Measurements from ENCODE around the gene OR52E2.
"Not testable (repeated sequence)": the region's sequence is repeated elsewhere in the genome, so short reads cannot be mapped to it uniquely, and the experiment has no call there.

Gene OR52E2

DNA sequence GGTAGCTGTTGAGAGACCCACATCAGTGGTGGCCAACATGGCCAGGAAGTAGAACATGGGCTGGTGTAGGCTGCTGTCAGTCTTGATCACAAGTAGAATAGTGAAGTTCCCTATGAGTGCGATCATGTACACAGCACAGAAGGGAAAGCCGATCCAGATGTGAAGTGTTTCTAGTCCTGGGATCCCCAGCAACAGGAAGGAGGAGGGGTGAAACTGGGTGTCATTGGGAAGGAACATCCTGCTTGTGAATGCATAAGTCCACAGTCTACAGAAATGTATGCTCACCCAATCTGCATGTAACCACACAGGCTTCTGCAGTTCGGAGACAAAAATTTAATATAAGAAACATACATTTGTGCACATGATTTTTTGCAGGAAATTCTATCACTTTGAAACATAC, at the start of gene OR52E2:
TSS of gene OR52E2 (minus strand) at position 237 of the 400 bp plus-strand sequence. CDS start at position 237, 0 bp downstream.
- no peak for DNase-seq

DNA sequence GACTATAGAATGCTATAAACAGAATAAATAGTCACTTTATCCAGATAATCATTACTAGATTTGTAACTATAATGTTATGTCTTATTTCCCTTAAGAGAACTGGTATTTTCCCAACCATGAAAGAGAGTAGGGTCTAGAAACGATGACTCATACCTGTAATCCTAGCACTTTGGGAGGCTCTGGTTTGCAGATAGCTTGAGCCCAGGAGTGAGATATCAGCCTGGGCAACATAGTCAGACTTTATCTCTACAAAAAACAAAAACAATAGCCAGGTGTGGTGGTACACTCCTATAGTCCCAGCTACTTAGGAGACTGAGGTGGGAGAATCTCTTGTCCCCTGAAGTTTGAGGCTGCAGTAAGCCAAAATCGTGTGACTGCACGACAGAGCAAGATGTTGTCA, 47.9 kb upstream of the OR52E2 start:
- no peak for DNase-seq

DNA sequence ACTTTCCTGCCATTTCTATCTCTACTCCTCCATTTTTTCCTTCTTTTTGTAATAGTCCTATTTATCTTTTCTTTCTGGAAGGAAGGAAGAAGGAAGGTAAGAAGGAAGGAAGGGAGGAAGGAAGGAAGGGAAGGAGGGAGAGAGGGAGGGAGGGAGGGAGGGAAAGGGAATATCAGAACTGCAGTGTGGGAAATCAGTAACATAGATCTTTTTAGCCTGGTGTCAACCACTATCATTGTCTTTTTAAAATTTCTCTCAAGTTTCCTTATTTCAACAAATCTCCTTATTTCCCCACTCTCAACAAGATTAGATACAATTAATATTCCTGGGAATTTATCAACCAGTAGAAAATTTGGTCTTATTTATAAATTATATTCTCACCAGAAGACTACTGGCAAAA, 43.6 kb upstream of the OR52E2 start:
- DNase-seq, result no peak

DNA sequence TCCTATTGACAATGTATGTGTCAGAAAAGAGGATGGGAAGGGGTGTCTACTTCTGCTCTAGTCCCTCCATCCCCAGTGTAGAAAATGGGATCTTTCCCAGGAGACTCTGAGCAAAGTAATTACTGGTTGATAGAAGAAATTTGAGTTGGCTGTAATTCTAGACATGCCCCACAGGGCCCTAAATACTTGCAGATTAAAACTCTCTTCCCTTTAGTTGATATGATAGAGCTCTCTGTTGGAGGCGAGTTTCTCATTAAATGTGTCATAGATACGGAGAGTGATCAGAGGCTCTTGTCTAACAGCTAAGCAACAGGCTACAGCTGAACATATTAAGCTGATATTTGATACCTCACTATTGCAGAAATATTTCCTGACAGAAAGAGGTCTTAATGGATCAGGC, 42.8 kb upstream of the OR52E2 start:
- no peak for DNase-seq

DNA sequence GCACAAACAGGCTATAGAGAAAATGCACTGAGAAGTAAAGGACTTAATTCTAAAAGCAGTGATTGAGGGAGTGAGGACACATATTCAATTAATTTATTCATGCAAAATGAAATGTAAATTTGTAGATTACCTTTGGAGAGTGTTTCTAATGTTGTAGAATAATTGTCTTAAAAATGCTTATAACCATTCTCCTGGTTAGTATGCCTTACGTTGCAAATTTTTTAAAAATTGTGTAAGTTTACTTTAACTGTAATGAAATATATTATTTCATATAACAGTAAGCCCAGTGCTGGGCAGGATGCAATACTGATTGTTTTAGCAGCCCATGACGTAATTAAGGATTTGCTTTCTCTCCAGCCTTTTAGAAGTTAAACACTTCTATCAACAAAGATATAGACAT, 36.6 kb upstream of the OR52E2 start:
- DNase-seq, result no peak

DNA sequence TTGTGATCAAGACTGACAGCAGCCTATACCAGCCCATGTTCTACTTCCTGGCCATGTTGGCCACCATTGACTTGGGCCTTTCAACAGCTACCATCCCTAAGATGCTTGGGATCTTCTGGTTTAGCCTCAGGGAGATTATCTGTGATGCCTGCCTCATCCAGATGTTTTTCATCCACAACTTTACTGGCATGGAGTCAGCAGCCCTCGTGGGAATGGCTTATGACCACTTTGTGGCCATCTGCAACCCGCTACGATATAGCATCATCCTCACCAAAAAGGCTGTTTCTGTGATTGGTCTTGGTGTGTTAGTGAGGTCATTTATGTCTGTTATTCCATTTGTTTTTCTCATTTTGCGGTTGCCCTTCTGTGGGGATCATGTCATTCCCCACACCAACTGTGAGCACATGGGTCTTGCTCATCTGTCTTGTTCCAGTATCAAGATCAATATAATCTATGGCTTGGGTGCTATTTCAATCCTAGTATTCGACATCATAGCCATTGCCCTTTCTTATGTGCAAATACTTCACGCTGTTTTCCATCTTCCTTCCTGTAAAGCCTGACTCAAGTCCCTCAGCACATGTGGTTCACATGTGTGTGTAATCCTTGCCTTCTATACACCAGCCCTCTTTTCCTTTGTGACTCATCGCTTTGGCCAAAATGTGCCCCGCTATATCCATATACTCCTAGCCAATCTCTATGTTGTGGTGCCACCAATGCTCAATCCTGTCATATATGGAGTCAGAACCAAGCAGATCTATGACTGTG, 33.6 kb upstream of the OR52E2 start:
- no peak for DNase-seq

DNA sequence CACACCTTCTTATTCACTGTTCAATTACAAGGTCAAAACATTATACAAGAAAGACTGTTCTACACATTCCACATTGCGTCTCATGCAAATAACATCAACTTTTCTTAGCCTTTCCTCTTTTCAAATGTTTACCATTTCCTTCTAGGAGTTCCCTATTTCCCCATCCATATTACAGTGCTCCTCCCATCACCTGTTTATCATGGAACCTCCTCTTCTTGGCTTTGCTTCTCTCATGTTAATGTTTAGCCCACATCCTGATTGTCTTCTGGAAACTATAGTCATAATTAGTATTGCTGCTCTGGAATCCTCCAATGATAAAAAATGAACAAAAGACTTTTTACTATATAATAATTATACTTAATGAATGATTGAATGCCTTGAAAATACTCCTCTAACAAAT, 31.2 kb upstream of the OR52E2 start:
- no peak for DNase-seq

DNA sequence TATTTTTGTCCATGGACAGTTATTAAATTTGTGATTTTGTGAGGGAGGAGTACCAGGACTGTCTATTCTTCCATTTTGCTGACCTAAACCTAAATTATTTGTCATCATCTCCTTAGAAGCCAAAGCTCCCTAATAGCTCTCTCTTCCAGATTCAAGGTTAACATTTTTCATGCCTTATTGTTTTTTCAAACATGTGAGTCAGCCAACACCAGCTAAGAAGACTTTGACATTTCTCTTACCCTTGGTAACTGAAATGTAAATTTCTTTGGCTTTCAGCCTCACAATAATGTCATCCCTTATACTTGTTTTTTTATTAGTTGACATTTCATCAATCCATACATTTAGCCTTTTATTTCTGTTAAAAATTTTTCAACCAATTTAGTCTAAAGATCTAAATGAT, 29.1 kb upstream of the OR52E2 start:
- DNase-seq, result no peak

DNA sequence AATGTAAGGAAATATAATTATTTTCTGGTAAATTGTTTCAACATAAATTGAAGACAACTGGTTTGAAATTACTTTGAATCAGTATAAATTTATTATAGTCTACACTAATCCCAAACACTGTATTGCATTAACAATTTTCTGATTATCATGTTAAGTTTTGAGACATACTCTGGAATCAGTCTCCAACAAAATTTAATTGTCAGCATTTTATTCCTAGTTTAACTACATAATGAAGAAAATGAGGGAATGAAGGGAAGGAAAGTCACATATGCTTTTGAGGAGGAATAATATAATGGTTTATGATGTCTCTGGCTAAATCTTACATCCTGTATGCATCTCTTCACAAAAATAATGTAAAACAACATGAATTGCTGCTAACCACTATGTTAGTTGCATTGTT, 24.2 kb upstream of the OR52E2 start:
- no peak for DNase-seq

DNA sequence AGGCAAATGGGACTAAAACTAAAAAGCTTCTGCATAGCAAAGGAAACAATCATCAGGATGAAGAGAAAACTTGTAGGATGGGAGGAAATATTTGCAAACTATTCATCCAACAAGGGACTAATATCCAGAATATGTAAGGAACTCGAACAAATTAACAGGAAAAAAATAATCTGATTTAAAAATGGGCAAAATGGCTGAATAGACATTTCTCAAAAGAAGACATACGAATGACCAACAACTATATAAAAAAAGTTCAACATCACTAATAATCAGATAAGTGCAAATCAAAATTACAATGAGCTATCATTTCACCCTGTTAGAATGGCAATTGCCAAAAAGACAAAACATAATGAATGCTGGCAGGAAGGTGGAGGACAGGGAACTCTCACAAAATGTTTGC, 22.0 kb upstream of the OR52E2 start:
- DNase-seq, result no peak

DNA sequence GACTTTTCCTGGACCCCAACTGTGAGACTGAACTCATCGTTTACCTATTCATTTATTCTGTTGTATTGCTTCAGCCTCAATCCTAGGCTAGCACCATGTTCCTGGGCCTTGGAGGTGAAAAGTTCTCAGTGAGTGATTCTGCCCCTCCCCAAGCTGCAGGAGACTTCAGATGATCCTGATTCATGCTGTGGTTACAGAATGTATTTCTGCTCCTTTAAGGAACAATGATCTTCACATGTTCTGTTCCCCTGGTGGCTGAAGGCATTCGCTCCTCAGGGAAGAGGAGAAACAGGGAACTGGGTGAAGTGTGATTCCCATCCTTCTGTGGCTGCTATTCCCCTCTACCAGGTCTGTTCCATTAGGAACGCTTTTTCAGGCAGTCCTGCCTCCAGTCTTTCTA, 12.4 kb upstream of the OR52E2 start:
- DNase-seq, result no peak

DNA sequence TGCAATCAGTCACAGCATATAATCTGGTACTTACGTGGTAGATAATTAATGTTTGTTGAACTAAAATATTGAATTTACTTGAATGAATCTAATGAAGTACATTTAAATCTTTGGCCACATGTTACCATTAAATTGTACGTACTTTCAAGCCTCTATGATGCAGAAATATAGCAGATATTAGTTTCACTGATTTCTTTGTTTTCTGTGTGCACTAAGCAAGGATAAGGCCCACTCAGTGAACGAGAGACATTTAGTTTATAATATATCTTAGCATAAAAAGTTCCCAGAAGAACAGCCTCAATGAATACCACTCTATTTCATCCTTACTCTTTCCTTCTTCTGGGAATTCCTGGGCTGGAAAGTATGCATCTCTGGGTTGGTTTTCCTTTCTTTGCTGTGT, 9.8 kb upstream of the OR52E2 start, which contains the start of gene OR52E1:
TSS of gene OR52E1 (plus strand) at position 301 of the 400 bp plus-strand sequence.
- no peak for DNase-seq

DNA sequence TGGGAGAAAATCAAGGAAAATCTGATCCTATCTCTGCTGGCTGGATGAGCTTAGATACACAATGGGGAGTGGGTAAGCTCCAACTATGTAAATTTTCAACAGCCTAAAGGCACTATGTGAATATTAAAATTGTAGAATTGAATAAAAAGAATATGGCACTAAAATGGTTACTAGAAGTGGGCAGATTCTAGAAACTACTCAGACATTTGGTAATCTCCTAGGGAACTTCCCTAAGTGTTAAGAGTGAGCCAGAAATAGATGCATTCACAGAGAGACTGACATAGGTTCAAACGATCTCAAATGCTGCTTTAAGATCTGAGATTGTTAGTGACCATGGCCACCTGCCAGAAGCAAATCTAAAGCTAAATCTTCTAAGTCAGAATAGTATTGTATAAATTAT, 5.6 kb upstream of the OR52E2 start:
- no peak for DNase-seq

DNA sequence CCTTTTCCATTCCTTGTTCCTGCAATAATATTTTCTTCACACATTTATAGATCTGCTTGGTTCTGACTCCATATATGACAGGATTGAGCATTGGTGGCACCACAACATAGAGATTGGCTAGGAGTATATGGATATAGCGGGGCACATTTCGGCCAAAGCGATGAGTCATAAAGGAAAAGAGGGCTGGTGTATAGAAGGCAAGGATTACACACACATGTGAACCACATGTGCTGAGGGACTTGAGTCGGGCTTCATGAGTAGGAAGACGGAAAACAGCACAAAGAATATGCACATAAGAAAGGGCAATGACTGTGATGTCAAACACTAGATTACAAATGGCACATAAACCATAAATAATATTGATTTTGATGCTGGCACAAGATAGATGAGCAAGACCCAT, 748 bp downstream of the OR52E2 start:
- not testable (repeated sequence) for DNase-seq

DNA sequence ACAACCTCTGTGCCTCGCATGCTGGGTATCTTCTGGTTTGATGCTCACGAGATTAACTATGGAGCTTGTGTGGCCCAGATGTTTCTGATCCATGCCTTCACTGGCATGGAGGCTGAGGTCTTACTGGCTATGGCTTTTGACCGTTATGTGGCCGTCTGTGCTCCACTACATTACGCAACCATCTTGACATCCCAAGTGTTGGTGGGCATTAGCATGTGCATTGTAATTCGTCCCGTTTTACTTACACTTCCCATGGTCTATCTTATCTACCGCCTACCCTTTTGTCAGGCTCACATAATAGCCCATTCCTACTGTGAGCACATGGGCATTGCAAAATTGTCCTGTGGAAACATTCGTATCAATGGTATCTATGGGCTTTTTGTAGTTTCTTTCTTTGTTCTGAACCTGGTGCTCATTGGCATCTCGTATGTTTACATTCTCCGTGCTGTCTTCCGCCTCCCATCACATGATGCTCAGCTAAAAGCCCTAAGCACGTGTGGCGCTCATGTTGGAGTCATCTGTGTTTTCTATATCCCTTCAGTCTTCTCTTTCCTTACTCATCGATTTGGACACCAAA, 12.6 kb downstream of the OR52E2 start:
- DNase-seq, result no peak

DNA sequence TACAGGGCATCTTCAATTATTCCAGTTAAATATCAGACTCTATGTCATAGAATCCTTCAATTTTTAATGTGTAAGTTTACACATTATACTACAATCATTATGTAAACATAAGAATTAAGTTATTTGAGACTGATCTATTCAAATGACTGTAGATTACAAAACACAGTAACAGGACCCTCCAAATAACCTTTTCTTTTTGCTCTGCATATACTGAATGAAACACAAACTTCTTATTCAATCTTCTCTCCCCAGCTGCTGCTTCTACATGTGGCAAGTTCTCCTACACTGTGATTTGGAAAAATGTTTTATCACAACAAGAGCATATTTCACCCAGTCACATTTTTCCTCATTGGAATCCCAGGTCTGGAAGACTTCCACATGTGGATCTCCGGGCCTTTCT, 13.2 kb downstream of the OR52E2 start, which contains the start of gene OR52J3:
TSS of gene OR52J3 (plus strand) at position 301 of the 400 bp plus-strand sequence. CDS start at position 301, 0 bp downstream.
- no peak for DNase-seq

DNA sequence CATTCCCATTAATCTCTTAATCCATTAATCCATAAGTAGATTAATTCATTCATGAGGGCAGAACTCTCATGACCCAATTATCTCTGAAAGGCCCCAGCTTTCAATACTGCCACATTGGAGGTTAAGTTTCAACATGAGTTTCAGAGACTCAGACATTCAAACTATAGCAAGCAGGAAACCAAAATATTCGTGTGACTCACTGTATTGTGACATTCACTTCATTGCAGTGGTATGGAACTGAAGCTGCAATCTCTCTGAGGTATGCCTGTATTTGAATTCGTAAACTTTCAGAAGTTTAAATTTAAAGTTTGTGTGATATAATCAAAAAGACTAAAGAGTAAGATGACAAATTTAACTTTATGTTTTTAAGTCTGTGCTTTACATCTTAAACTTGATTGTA, 16.0 kb downstream of the OR52E2 start:
- no peak for DNase-seq

DNA sequence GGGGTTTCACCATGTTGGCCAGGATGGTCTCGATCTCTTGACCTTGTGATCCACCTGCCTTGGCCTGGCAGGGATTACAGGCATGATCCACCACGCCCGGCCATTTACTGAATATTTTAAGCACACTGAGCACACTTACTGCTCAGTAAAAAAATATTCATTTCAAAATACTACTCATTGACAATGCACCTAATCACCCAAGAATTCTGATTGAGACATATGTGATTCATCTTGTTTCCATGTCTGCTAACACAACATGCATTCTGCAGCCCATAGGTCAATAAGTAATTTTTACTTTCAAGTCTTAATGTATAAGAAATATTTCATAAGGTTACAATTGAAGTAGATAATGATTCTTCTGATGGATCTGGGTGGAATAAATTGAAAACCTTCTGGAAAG, 17.3 kb downstream of the OR52E2 start:
- no peak for DNase-seq

DNA sequence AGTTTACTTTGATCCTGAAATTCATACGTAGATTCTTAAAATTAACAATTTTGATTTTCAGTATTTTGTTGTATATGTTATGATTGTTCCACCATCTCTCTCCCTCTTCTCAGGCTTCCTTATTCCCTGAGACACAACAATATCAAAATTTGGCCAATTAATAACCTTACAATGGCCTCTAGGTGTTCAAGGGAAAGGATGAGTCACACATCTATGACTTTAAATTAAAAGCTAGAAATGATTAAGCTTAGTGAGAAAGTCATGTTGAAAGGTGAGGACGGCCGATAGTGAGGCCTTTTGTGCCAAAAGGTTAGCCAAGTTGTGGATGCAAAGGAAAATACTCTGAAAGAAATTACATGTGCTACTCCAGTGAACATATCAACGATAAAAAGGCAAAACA, 18.6 kb downstream of the OR52E2 start:
- DNase-seq, result no peak

DNA sequence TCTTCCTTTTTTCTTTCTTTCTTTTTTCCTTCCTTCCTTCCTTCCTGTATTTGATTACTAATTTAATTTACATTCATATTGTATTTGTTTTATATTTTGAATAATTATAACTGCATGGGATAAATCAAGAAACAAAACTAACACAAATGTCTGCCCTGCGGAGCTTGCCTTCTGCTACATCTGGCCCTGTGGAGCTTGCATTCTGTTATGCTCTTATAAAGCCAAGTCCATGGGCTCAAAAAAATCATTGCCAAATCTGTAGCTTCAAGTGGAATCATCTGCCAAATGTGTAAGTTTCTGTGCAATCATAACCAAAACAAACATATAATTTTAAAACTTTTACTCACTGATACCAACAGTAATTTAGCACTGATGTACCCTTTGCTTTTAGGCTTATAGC, 21.1 kb downstream of the OR52E2 start:
- no peak for DNase-seq

DNA sequence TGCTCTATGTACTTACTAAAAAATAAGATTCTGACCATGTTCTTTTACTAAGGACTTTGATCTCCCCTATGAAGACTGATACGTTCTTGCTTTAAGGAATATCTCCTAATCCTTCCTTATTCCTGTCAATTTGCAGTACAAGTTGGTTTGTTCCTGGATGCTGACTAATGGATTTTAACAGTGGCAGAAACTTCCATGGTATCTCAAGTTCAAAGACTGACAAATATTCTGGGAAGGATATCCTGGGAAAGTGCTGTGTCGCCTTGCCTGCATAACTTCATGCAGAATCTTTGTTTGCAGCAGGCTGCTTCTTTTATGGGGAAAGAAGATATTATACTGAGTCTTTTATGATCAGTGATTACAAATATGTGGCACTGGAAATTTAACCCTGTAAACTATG, 21.5 kb downstream of the OR52E2 start:
- DNase-seq, result no peak

DNA sequence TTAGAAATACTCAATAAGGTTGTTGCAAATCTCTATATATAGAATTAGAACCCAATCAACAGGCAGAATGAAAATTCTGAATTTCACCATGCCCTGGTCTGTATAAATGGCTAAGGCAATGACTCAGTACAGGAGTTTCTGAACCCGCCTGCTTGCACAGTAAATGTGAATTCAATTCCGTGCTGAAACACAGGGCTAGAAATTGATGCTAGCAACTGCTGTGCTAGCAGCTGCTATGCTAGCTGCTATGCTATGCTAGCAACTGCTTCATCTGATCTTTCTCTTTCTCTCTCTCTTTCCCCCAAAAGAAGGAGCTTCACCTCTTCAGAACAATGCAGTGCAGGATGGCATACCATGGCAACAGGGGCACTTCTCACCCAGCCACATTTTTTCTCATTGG, 22.8 kb downstream of the OR52E2 start:
- DNase-seq, result no peak

DNA sequence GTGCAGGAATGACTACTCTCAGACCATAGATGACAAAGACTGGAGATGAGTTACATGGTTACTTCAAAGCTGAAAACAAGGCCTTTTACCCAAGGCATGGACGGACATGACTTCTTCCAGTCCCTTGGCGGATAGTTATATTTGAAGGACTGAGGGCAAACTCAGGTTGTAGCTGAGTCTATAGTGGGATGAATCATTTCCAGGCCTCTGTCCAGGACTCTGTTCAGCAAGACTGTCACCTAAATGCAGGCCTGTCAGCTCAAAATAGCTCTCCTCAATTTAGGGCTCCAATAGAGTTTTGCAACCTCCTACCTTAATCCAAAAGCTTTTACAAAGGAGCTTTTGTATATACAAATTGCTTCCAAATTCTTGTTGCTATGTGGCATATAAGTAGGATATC, 37.4 kb downstream of the OR52E2 start:
- DNase-seq, result no peak

DNA sequence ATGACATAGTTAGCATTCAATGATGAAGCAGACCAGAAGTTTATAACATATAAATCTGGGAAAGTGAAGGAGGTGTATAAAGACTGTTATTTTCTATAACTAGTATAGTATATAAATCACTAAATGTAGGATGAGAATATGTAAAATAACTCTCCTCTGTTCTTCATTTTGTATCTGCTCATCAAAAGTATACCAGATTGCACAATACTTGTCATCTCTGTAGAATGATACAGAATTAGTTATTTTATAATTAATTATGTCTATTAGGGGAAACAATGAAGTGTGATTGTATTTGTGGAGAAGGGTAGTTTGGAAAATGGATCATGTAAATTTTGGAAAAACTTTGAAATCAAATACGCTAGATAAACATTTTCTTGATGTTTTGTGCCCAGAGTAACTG, 46.4 kb downstream of the OR52E2 start:
- DNase-seq, result no peak

DNA sequence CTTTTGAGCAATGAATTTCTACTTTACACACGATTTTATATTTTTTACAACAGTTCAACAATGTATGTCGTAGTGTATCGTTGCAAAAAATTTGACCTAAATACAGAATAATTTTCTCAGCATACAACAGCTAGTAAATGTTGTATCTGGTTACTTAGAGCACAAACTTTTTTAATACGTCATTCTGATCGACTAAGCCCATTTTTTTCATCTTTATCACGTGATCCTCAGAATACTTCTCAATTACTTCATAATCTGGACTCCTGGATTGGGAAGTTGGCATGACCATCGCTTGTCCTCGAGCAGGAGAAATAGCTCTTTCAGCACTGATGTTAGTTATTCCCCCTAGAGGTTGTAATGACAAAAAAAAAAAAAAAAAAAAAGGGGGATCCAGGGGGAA, 48.2 kb downstream of the OR52E2 start:
- no peak for DNase-seq
